ENCODE results near the gene PIH1D1. TPM values are rescaled to one million over a fixed set of nuclear protein-coding genes. Genes with fewer than 3 reads are reported as not detected.
"Not testable (repeated sequence)": the region's sequence is repeated elsewhere in the genome, so short reads cannot be mapped to it uniquely, and the experiment has no call there.

The PIH1D1 gene
- total RNA-seq, 1 experiment from 2014 or later, result 116 TPM

DNA sequence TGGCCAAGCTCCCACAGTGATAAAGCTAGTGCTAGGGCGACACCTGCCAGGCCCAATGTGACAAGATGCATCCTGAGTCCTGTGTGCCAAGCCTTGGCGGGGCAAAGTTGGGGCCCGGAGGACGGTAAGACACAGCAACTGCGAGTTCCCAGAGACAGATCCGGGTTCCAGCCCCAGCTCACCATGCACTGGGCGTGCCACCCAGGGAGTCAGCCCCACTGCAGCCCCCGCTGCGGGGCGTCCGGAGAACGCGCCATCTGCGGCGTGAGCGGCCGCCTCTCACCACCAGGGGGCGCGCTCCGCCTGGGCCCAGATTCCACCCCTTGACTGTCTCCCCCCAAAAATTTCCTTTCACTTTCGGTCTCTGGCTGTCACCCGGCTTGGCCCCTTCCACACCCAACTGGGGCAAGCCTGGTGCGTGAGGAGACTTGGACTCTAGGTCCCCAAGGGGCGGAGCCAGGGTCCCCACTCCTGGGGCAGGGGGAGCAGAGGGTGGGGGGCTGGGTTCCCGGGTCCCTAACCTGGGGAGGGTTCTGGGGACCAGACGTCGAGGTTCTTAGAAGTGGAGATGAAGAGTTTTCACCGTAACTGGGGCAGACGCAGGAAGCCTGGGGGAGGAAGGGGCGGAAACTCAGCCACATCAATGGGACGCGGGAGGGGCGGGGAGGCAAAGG lies 22.4 kb upstream of the PIH1D1 start, which contains the start of gene FLT3LG:
Gene FLT3LG (plus strand): TSS at position 348 of the 674 bp plus-strand sequence. CDS start 425 bp downstream, outside the sequence.
- peaks cover 3% of the 10 kb centered on the region for H3K4me1 Mint-ChIP-seq (ENCODE audit: insufficient read depth, unreplicated experiment)
- POLR2A ChIA-PET, result interaction anchor here (0.7 to 1.6 kb wide), 2 partner anchors 22 to 457 kb away, joined by 3 to 4 read pairs; partner anchors contain the start of gene RPS11
- peaks cover 13% of the 10 kb centered on the region for H3K27me3 Mint-ChIP-seq (ENCODE audit: insufficient read depth, unreplicated experiment)
- no peaks in the 10 kb centered on the region for H3K9me3 Mint-ChIP-seq (ENCODE audit: unreplicated experiment)
- intact Hi-C loops (cut with micrococcal nuclease), result loop anchor here (1.0 kb wide), 1 partner anchor 73 kb away; no protein-coding TSS in a partner anchor
- no TSS peak for BruUV-seq (replicated peaks)
- H3K36me3 Mint-ChIP-seq (ENCODE audit: insufficient read depth, unreplicated experiment), result peaks cover 5% of the 10 kb centered on the region
- peak within 1 kb of the TSS; percentile 59 for H3K27ac Mint-ChIP-seq (ENCODE audit: low read depth, unreplicated experiment)
- H3K4me3 Mint-ChIP-seq (ENCODE audit: unreplicated experiment), result peak within 1 kb of the TSS; percentile 77
- DNase-seq (ENCODE audit: unreplicated experiment), result peak; percentile 78
- CTCF ChIA-PET, result interaction anchor here (0.6 to 2.2 kb wide), 20 partner anchors 9 to 378 kb away, joined by 3 to 22 read pairs (median 4); no protein-coding TSS in a partner anchor
- TF ChIP-seq, protein P1, sequence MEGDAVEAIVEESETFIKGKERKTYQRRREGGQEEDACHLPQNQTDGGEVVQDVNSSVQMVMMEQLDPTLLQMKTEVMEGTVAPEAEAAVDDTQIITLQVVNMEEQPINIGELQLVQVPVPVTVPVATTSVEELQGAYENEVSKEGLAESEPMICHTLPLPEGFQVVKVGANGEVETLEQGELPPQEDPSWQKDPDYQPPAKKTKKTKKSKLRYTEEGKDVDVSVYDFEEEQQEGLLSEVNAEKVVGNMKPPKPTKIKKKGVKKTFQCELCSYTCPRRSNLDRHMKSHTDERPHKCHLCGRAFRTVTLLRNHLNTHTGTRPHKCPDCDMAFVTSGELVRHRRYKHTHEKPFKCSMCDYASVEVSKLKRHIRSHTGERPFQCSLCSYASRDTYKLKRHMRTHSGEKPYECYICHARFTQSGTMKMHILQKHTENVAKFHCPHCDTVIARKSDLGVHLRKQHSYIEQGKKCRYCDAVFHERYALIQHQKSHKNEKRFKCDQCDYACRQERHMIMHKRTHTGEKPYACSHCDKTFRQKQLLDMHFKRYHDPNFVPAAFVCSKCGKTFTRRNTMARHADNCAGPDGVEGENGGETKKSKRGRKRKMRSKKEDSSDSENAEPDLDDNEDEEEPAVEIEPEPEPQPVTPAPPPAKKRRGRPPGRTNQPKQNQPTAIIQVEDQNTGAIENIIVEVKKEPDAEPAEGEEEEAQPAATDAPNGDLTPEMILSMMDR (IDR thresholded peaks at IDR 0.05; ENCODE audit: unreplicated experiment), result peak; percentile 95

DNA sequence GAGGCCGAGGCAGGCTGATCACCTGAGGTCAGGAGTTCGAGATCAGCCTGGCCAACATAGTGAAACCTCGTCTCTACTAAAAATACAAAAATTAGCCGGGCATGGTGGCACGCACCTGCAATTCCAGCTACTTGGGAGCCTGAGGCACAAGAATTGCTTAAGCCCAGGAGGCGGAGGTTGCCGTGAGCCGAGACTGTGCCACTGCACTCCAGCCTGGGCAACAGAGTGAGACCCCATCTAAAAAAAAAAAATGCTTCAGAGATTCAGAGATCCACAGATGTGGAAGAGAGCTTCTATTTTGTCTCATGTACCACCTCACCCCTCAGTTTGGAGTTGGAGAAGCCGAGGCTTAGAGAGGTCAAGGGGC lies 21.9 kb upstream of the PIH1D1 start:
- peak overlapping the region; percentile 77 for H3K4me3 Mint-ChIP-seq (ENCODE audit: unreplicated experiment)
- H3K27me3 Mint-ChIP-seq (ENCODE audit: insufficient read depth, unreplicated experiment), result peaks cover 13% of the 10 kb centered on the region
- H3K36me3 Mint-ChIP-seq (ENCODE audit: insufficient read depth, unreplicated experiment); H3K4me1 Mint-ChIP-seq (ENCODE audit: insufficient read depth, unreplicated experiment); H3K9me3 Mint-ChIP-seq (ENCODE audit: unreplicated experiment); DNase-seq (ENCODE audit: unreplicated experiment); intact Hi-C loops (cut with micrococcal nuclease); H3K27ac Mint-ChIP-seq (ENCODE audit: low read depth, unreplicated experiment); BruUV-seq (replicated peaks): not testable (repeated sequence)
- ChIA-PET POLR2A (interaction anchor here (0.7 to 1.6 kb wide), 3 partner anchors 22 to 457 kb away, joined by 3 to 4 read pairs (median 3); partner anchors contain the start of genes PIH1D1 and RPS11), CTCF (interaction anchor here (0.6 to 2.2 kb wide), 22 partner anchors 8 to 378 kb away, joined by 3 to 22 read pairs (median 4); no protein-coding TSS in a partner anchor)

DNA sequence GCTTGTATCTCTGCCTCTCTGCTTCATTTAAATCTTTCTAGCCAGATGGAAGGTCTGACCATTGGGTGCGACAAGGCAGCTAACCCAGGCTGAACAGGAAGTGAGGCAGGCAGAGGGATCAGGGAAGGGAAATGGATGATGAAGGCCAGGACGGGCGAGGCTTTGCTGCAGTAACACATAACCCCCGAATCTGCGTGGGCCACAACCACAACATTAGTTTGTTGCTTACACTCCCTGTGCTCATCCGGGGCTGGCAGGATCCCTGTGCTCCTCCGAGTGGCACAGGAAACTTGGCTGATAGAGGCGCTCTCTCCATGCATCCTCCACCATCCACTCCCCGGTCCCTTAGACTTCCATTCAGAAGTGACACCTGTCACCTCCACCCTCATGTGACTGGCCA lies 21.3 kb upstream of the PIH1D1 start:
- intact Hi-C loops (cut with micrococcal nuclease), result no loop called here
- POLR2A ChIA-PET, result interaction anchor here (0.7 to 1.6 kb wide), 3 partner anchors 16 to 24 kb away, joined by 3 to 4 read pairs (median 3); partner anchors contain the start of genes PIH1D1 and RPS11
- Mint-ChIP-seq H3K9me3 (ENCODE audit: unreplicated experiment) (no peaks in the 10 kb centered on the region), H3K27ac (ENCODE audit: low read depth, unreplicated experiment) (no peak overlapping the region), H3K27me3 (ENCODE audit: insufficient read depth, unreplicated experiment) (peaks cover 13% of the 10 kb centered on the region), H3K4me1 (ENCODE audit: insufficient read depth, unreplicated experiment) (peaks cover 8% of the 10 kb centered on the region), H3K36me3 (ENCODE audit: insufficient read depth, unreplicated experiment) (peaks cover 5% of the 10 kb centered on the region), H3K4me3 (ENCODE audit: unreplicated experiment) (peak overlapping the region; percentile 77)
- no TSS peak for BruUV-seq (replicated peaks)
- no peak for DNase-seq (ENCODE audit: unreplicated experiment)
- CTCF ChIA-PET, result interaction anchor here (0.6 to 2.2 kb wide), 14 partner anchors 8 to 219 kb away, joined by 3 to 22 read pairs (median 5); no protein-coding TSS in a partner anchor
- TF ChIP-seq, protein P1 (IDR thresholded peaks at IDR 0.05; ENCODE audit: unreplicated experiment), result no peak

DNA sequence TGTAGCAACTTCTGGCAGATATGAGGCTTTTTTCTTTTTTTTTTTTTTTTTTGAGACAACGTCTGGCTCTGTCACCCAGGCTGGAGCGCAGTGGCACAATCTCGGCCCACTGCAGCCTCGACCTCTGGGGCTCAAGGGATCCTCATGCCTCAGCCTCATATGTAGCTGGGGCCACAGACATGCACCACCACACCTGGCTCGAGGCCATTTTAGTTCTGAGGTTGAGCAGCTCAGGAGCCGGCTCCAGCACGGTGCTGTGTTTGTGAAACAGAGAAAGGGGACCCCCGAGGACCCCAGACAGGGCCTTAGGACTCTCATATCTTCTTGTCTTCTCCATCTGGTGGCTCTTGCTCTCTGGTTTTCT lies 19.0 kb upstream of the PIH1D1 start:
- intact Hi-C loops (cut with micrococcal nuclease), result no loop called here
- TF ChIP-seq, protein P1 (IDR thresholded peaks at IDR 0.05; ENCODE audit: unreplicated experiment), result no peak
- TSS peak; percentile 39 for BruUV-seq (replicated peaks)
- Mint-ChIP-seq H3K9me3 (ENCODE audit: unreplicated experiment) (no peaks in the 10 kb centered on the region), H3K27me3 (ENCODE audit: insufficient read depth, unreplicated experiment) (peaks cover 10% of the 10 kb centered on the region), H3K4me3 (ENCODE audit: unreplicated experiment) (no peak overlapping the region), H3K27ac (ENCODE audit: low read depth, unreplicated experiment) (no peak overlapping the region), H3K36me3 (ENCODE audit: insufficient read depth, unreplicated experiment) (peaks cover 5% of the 10 kb centered on the region), H3K4me1 (ENCODE audit: insufficient read depth, unreplicated experiment) (peaks cover 8% of the 10 kb centered on the region)
- DNase-seq (ENCODE audit: unreplicated experiment), result no peak
- CTCF ChIA-PET, result interaction anchor here (0.7 to 1.0 kb wide), 4 partner anchors 25 to 457 kb away, joined by 3 to 4 read pairs (median 4); no protein-coding TSS in a partner anchor
- POLR2A ChIA-PET, result interaction anchor here (1.5 kb wide), 1 partner anchor 17 kb away, joined by 5 read pairs; no protein-coding TSS in a partner anchor

All from MCF 10A (cell line).